HepG2 (cell line): Measurements from ENCODE around the gene LYPD6B. TPM values are rescaled to one million over a fixed set of nuclear protein-coding genes. Genes with fewer than 3 reads are reported as not detected.

Experiments
- IRF2 ChIP-seq: IDR thresholded peaks from 2 replicates; pipeline ENCODE4 v1.6.1; 2018; ENCODE audit warnings: missing genetic modification reagents, missing compliant biosample characterization
- KMT2B ChIP-seq: IDR thresholded peaks from 2 replicates; pipeline ENCODE4 v1.6.1; 2016; ENCODE audit warnings: missing genetic modification reagents, missing compliant biosample characterization
- PRPF4 ChIP-seq: fragments of 200-400 bp; formaldehyde crosslinking; IDR thresholded peaks from 2 replicates; pipeline ENCODE4 v1.6.1; 2016; ENCODE audit warnings: low read length, low read depth; ENCODE audit not compliant: poor library complexity, severe bottlenecking
- SMAD3 ChIP-seq: sonication (generic); formaldehyde crosslinking; IDR thresholded peaks from 2 replicates; pipeline ENCODE4 v1.4.0; 2020; ENCODE audit warnings: missing genetic modification reagents
- TSC22D2 ChIP-seq: sonication (generic); formaldehyde crosslinking; IDR thresholded peaks from 2 replicates; pipeline ENCODE4 v1.5.1; 2020; ENCODE audit warnings: missing genetic modification reagents, mild to moderate bottlenecking, borderline replicate concordance
- ZBTB8A ChIP-seq: sonication (generic); formaldehyde crosslinking; IDR thresholded peaks from 2 replicates; pipeline ENCODE4 v1.4.0; 2020; ENCODE audit warnings: mild to moderate bottlenecking, low read depth, missing genetic modification reagents, borderline replicate concordance
- polyA plus RNA-seq, 8 experiments: library from polyadenylated mRNA; depleted of rRNA in 3 of 8; stranded (reverse) in 7 of 8; unstranded in 1 of 8; fragments of >200 nt; fragmentation: Illumina TruSeq in 4 of 8; extraction: Trizol in 4 of 8; gene quantifications; 2 replicates each; pipeline versions ENCODE4 v1.2.1 to v1.2.3, GENCODE V29; 2011 to 2016; ENCODE audit warnings: low read depth in 4 of 8, missing spikeins in 1 of 8, mixed read lengths in 1 of 8; ENCODE audit not compliant: insufficient read depth in 1 of 8
- total RNA-seq, 5 experiments: library from RNA; depleted of rRNA; stranded (reverse); fragments of >200 nt; fragmentation: Illumina TruSeq; extraction: Trizol; gene quantifications; 2 replicates each; pipeline ENCODE4 v1.2.3, GENCODE V29; 2016; ENCODE audit warnings: low read depth in 1 of 5
- TF ChIP-seq, protein P1 (sequence below): IDR thresholded peaks from 2 replicates; pipeline ENCODE4 v1.6.1; 2016; ENCODE audit warnings: low read depth, missing genetic modification reagents, missing compliant biosample characterization
- TF ChIP-seq, protein P2 (sequence below): sonication (generic); formaldehyde crosslinking; IDR thresholded peaks from 2 replicates; pipeline ENCODE4 v1.4.0; 2020; ENCODE audit warnings: low read depth, mild to moderate bottlenecking, missing genetic modification reagents
- TF ChIP-seq, protein P3 (sequence below): sonication (generic); formaldehyde crosslinking; IDR thresholded peaks from 2 replicates; pipeline ENCODE4 v1.4.0; 2020; ENCODE audit warnings: low read depth, missing genetic modification reagents
- TF ChIP-seq, protein P4 (sequence below): sonication (generic); formaldehyde crosslinking; IDR thresholded peaks from 2 replicates; pipeline ENCODE4 v1.4.0; 2020; ENCODE audit warnings: mild to moderate bottlenecking, missing genetic modification reagents, borderline replicate concordance
- TF ChIP-seq, protein P5 (sequence below): sonication (generic); formaldehyde crosslinking; IDR thresholded peaks from 2 replicates; pipeline ENCODE4 v1.8.0; 2022; ENCODE audit warnings: mild to moderate bottlenecking, missing genetic modification reagents; ENCODE audit not compliant: insufficient replicate concordance

The LYPD6B gene
- total and polyA plus RNA-seq, 2 of the 13 experiments (the other 11 are each of a cell fraction or from before 2014, with no cell fraction given): not detected

DNA sequence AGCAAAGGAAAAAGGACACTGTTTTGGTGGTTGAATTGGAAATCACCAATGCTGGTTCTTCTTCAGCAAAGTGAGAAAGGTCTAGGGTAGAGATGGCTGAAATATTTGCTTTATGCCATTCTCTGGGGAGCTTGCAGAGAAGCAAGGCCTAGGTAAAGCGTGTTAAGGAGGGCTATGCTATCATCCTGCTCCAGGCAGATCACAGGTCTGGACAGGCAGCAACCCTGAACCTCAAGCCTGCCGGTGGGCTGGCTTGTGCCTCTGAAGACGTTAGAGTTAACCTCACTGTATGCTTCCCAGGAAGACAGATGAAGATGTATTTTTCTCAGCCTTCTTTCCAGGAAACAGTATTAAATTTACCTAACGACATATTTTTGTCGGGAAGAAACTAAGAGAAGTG is 153.4 kb downstream of the LYPD6B start (continued):
- no peak for TF ChIP-seq KMT2B (CRISPR knock-in tag)
- no peak for TF ChIP-seq ZBTB8A
- TF ChIP-seq, protein P1, sequence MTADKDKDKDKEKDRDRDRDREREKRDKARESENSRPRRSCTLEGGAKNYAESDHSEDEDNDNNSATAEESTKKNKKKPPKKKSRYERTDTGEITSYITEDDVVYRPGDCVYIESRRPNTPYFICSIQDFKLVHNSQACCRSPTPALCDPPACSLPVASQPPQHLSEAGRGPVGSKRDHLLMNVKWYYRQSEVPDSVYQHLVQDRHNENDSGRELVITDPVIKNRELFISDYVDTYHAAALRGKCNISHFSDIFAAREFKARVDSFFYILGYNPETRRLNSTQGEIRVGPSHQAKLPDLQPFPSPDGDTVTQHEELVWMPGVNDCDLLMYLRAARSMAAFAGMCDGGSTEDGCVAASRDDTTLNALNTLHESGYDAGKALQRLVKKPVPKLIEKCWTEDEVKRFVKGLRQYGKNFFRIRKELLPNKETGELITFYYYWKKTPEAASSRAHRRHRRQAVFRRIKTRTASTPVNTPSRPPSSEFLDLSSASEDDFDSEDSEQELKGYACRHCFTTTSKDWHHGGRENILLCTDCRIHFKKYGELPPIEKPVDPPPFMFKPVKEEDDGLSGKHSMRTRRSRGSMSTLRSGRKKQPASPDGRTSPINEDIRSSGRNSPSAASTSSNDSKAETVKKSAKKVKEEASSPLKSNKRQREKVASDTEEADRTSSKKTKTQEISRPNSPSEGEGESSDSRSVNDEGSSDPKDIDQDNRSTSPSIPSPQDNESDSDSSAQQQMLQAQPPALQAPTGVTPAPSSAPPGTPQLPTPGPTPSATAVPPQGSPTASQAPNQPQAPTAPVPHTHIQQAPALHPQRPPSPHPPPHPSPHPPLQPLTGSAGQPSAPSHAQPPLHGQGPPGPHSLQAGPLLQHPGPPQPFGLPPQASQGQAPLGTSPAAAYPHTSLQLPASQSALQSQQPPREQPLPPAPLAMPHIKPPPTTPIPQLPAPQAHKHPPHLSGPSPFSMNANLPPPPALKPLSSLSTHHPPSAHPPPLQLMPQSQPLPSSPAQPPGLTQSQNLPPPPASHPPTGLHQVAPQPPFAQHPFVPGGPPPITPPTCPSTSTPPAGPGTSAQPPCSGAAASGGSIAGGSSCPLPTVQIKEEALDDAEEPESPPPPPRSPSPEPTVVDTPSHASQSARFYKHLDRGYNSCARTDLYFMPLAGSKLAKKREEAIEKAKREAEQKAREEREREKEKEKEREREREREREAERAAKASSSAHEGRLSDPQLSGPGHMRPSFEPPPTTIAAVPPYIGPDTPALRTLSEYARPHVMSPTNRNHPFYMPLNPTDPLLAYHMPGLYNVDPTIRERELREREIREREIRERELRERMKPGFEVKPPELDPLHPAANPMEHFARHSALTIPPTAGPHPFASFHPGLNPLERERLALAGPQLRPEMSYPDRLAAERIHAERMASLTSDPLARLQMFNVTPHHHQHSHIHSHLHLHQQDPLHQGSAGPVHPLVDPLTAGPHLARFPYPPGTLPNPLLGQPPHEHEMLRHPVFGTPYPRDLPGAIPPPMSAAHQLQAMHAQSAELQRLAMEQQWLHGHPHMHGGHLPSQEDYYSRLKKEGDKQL (CRISPR knock-in tag): no peak
- TF ChIP-seq, protein P2, sequence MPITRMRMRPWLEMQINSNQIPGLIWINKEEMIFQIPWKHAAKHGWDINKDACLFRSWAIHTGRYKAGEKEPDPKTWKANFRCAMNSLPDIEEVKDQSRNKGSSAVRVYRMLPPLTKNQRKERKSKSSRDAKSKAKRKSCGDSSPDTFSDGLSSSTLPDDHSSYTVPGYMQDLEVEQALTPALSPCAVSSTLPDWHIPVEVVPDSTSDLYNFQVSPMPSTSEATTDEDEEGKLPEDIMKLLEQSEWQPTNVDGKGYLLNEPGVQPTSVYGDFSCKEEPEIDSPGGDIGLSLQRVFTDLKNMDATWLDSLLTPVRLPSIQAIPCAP: no peak
- no peak for TF ChIP-seq SMAD3 (CRISPR knock-in tag)
- no peak for TF ChIP-seq PRPF4
- TF ChIP-seq, protein P3, sequence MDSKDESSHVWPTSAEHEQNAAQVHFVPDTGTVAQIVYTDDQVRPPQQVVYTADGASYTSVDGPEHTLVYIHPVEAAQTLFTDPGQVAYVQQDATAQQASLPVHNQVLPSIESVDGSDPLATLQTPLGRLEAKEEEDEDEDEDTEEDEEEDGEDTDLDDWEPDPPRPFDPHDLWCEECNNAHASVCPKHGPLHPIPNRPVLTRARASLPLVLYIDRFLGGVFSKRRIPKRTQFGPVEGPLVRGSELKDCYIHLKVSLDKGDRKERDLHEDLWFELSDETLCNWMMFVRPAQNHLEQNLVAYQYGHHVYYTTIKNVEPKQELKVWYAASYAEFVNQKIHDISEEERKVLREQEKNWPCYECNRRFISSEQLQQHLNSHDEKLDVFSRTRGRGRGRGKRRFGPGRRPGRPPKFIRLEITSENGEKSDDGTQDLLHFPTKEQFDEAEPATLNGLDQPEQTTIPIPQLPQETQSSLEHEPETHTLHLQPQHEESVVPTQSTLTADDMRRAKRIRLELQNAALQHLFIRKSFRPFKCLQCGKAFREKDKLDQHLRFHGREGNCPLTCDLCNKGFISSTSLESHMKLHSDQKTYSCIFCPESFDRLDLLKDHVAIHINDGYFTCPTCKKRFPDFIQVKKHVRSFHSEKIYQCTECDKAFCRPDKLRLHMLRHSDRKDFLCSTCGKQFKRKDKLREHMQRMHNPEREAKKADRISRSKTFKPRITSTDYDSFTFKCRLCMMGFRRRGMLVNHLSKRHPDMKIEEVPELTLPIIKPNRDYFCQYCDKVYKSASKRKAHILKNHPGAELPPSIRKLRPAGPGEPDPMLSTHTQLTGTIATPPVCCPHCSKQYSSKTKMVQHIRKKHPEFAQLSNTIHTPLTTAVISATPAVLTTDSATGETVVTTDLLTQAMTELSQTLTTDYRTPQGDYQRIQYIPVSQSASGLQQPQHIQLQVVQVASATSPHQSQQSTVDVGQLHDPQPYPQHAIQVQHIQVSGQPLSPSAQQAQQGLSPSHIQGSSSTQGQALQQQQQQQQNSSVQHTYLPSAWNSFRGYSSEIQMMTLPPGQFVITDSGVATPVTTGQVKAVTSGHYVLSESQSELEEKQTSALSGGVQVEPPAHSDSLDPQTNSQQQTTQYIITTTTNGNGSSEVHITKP (CRISPR knock-in tag): no peak
- TF ChIP-seq, protein P4, sequence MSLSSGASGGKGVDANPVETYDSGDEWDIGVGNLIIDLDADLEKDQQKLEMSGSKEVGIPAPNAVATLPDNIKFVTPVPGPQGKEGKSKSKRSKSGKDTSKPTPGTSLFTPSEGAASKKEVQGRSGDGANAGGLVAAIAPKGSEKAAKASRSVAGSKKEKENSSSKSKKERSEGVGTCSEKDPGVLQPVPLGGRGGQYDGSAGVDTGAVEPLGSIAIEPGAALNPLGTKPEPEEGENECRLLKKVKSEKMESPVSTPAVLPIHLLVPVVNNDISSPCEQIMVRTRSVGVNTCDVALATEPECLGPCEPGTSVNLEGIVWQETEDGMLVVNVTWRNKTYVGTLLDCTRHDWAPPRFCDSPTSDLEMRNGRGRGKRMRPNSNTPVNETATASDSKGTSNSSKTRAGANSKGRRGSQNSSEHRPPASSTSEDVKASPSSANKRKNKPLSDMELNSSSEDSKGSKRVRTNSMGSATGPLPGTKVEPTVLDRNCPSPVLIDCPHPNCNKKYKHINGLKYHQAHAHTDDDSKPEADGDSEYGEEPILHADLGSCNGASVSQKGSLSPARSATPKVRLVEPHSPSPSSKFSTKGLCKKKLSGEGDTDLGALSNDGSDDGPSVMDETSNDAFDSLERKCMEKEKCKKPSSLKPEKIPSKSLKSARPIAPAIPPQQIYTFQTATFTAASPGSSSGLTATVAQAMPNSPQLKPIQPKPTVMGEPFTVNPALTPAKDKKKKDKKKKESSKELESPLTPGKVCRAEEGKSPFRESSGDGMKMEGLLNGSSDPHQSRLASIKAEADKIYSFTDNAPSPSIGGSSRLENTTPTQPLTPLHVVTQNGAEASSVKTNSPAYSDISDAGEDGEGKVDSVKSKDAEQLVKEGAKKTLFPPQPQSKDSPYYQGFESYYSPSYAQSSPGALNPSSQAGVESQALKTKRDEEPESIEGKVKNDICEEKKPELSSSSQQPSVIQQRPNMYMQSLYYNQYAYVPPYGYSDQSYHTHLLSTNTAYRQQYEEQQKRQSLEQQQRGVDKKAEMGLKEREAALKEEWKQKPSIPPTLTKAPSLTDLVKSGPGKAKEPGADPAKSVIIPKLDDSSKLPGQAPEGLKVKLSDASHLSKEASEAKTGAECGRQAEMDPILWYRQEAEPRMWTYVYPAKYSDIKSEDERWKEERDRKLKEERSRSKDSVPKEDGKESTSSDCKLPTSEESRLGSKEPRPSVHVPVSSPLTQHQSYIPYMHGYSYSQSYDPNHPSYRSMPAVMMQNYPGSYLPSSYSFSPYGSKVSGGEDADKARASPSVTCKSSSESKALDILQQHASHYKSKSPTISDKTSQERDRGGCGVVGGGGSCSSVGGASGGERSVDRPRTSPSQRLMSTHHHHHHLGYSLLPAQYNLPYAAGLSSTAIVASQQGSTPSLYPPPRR (CRISPR knock-in tag): no peak
- TF ChIP-seq, protein P5, sequence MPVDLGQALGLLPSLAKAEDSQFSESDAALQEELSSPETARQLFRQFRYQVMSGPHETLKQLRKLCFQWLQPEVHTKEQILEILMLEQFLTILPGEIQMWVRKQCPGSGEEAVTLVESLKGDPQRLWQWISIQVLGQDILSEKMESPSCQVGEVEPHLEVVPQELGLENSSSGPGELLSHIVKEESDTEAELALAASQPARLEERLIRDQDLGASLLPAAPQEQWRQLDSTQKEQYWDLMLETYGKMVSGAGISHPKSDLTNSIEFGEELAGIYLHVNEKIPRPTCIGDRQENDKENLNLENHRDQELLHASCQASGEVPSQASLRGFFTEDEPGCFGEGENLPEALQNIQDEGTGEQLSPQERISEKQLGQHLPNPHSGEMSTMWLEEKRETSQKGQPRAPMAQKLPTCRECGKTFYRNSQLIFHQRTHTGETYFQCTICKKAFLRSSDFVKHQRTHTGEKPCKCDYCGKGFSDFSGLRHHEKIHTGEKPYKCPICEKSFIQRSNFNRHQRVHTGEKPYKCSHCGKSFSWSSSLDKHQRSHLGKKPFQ (CRISPR knock-in tag): no peak
- TF ChIP-seq TSC22D2: no peak
- no peak for TF ChIP-seq IRF2 (CRISPR knock-in tag)
